HCT116 (cell line): ENCODE measurements around the gene HAGH. TPM values are rescaled to one million over a fixed set of nuclear protein-coding genes. Genes with fewer than 3 reads are reported as not detected.

ENCODE experiments used
- ATAC-seq: fragments of 200-7000 bp; cut with Tn5 transposase; 2 replicates; pipeline ENCODE4 v1.9.1; 2020; ENCODE audit warnings: mild to moderate bottlenecking, moderate library complexity
- BruUV-seq: library from RNA; stranded (reverse); fragments of 400-500 nt; replicated peaks from 2 replicates; lab custom pipeline; 2021; lab: Mats Ljungman, UMichigan
- CTCF ChIA-PET: fragments of 300-600 bp; sonication (Branson Sonifier 250); formaldehyde crosslinking; loops from one replicate; lab custom pipeline; 2021; ENCODE audit warnings: antibody characterized with exemption; lab: Charles Lee
- POLR2A ChIA-PET: fragments of 300-600, 350-600 bp; sonication (Branson Sonifier 250); formaldehyde crosslinking; loops from one replicate; lab custom pipeline; 2021; ENCODE audit warnings: antibody characterized with exemption; lab: Charles Lee
- RAD21 ChIA-PET, 2 experiments: fragments of 300-600 bp; sonication (Branson Sonifier 250); formaldehyde crosslinking; loops; one replicate each; lab custom pipeline; 2023; ENCODE audit warnings: low total read pairs in 2 of 2; ENCODE audit not compliant: uncharacterized antibody in 2 of 2, unreplicated experiment in 2 of 2, low non-redundant PET in 1 of 2; lab: Charles Lee
- DNase-seq: peaks from one replicate; pipeline ENCODE4 v3.0.0-alpha.2; 2010; ENCODE audit warnings: low read depth, low spot score
- H2AFZ ChIP-seq: fragments of 200-600 bp; shearing (Covaris generic), sonication (generic); 2 replicates; pipeline ENCODE4 v1.6.1; 2017; ENCODE audit warnings: low read depth, mixed run types, mixed read lengths, antibody characterized with exemption, low read length; ENCODE audit not compliant: poor library complexity, severe bottlenecking
- H3K27ac ChIP-seq: 2 replicates; pipeline ENCODE4 v1.5.1; 2012; ENCODE audit warnings: low read depth, low read length
- H3K27me3 ChIP-seq: fragments of 200-600 bp; sonication (generic); 2 replicates; pipeline ENCODE4 v1.6.1; 2016; ENCODE audit warnings: mixed run types, low read length, mixed read lengths; ENCODE audit not compliant: insufficient read depth
- H3K36me3 ChIP-seq, 2 experiments: fragments of 200-500 bp in 1 of 2; fragments of 200-600 bp in 1 of 2; sonication (Bioruptor generic) in 1 of 2; sonication (generic) in 1 of 2; 2 replicates each; pipeline versions ENCODE4 v1.5.1 to v1.6.1; 2014 to 2016; ENCODE audit warnings: low read length in 2 of 2, inconsistent platforms in 1 of 2, mixed read lengths in 1 of 2, mixed run types in 1 of 2; ENCODE audit not compliant: insufficient read depth in 2 of 2, control insufficient read depth in 1 of 2
- H3K4me1 ChIP-seq, 2 experiments: fragments of 200-600 bp in 1 of 2; sonication (generic) in 1 of 2; 2 replicates each; pipeline versions ENCODE4 v1.5.1 to v1.6.1; 2012 to 2017; ENCODE audit warnings: low read length in 2 of 2, inconsistent platforms in 1 of 2, mild to moderate bottlenecking in 1 of 2, mixed read lengths in 1 of 2, mixed run types in 1 of 2, moderate library complexity in 1 of 2; ENCODE audit not compliant: insufficient read depth in 2 of 2, control insufficient read depth in 1 of 2
- H3K4me2 ChIP-seq: fragments of 200-600 bp; sonication (generic); 2 replicates; pipeline ENCODE4 v1.6.1; 2017; ENCODE audit warnings: mixed run types, low read length, mixed read lengths
- H3K4me3 ChIP-seq, 2 experiments: fragments of 200-600 bp in 1 of 2; sonication (generic) in 1 of 2; replicated peaks in 1 of 2; 2 replicates each; pipeline ENCODE4 v1.5.1; 2011 to 2016; ENCODE audit warnings: low read length in 2 of 2, control low read depth in 1 of 2, low read depth in 1 of 2, mild to moderate bottlenecking in 1 of 2, mixed read lengths in 1 of 2, mixed run types in 1 of 2
- H3K79me2 ChIP-seq: fragments of 200-600 bp; sonication (generic); 2 replicates; pipeline ENCODE4 v1.6.1; 2017; ENCODE audit warnings: mild to moderate bottlenecking, mixed run types, low read length, moderate library complexity, mixed read lengths; ENCODE audit not compliant: insufficient read depth
- H3K9ac ChIP-seq: fragments of 200-600 bp; sonication (generic); 2 replicates; pipeline ENCODE4 v1.6.1; 2016; ENCODE audit warnings: low read length, mixed read lengths
- H3K9me2 ChIP-seq: fragments of 200-600 bp; sonication (generic), shearing (Covaris generic); 2 replicates; pipeline ENCODE4 v1.6.1; 2017; ENCODE audit warnings: mixed run types, mild to moderate bottlenecking, moderate library complexity; ENCODE audit not compliant: insufficient read depth
- H3K9me3 ChIP-seq, 2 experiments: fragments of 200-500 bp in 1 of 2; fragments of 200-600 bp in 1 of 2; sonication (Bioruptor generic) in 1 of 2; sonication (generic) in 1 of 2; 2 replicates each; pipeline ENCODE4 v1.6.1; 2014 to 2017; ENCODE audit warnings: low read length in 2 of 2, mixed read lengths in 2 of 2, inconsistent platforms in 1 of 2, low read depth in 1 of 2, mild to moderate bottlenecking in 1 of 2, mixed run types in 1 of 2, moderate library complexity in 1 of 2; ENCODE audit not compliant: control insufficient read depth in 1 of 2, insufficient read depth in 1 of 2
- H4K20me1 ChIP-seq: fragments of 200-600 bp; sonication (generic), shearing (Covaris generic); 2 replicates; pipeline ENCODE4 v1.6.1; 2017; ENCODE audit warnings: mixed run types, mild to moderate bottlenecking, moderate library complexity; ENCODE audit not compliant: insufficient read depth
- CEBPB ChIP-seq: IDR thresholded peaks from 2 replicates; pipeline ENCODE4 v1.6.1; 2012; ENCODE audit warnings: low read depth
- ELF1 ChIP-seq: IDR thresholded peaks from 2 replicates; pipeline ENCODE4 v1.6.1; 2012; ENCODE audit warnings: low read depth, borderline replicate concordance
- EZH2phosphoT487 ChIP-seq: fragments of 200-600 bp; IDR thresholded peaks from 2 replicates; pipeline ENCODE4 v1.6.1; 2018; ENCODE audit warnings: antibody characterized with exemption, borderline replicate concordance
- FOSL1 ChIP-seq: IDR thresholded peaks from 2 replicates; pipeline ENCODE4 v1.6.1; 2012; ENCODE audit warnings: low read depth
- JUND ChIP-seq: IDR thresholded peaks from 2 replicates; pipeline ENCODE4 v1.6.1; 2012
- SRF ChIP-seq: IDR thresholded peaks from 2 replicates; pipeline ENCODE4 v1.6.1; 2012; ENCODE audit warnings: low read depth
- intact Hi-C: fragments of 100-400 bp; cut with micrococcal nuclease; formaldehyde crosslinking; loops from 2 replicates; pipeline ENCODE4 v1.10.0; 2022
- total RNA-seq: library from RNA; stranded (reverse); gene quantifications from one replicate; pipeline ENCODE4 v1.2.1, GENCODE V29; 2021; ENCODE audit not compliant: unreplicated experiment
- TF ChIP-seq, protein P1 (sequence below), 3 experiments: fragments of 200-600 bp in 1 of 3; sonication (generic) in 1 of 3; IDR thresholded peaks in 2 of 3; conservative IDR thresholded peaks in 1 of 3; 2 replicates each; pipeline ENCODE4 v1.5.1; 2012 to 2017; ENCODE audit warnings: low read depth in 2 of 3, low read length in 2 of 3, antibody characterized with exemption in 1 of 3, borderline replicate concordance in 1 of 3, control low read depth in 1 of 3, mild to moderate bottlenecking in 1 of 3, mixed read lengths in 1 of 3, mixed run types in 1 of 3, moderate library complexity in 1 of 3; ENCODE audit not compliant: insufficient read depth in 1 of 3
- TF ChIP-seq, protein P2 (sequence below): IDR thresholded peaks from 2 replicates; pipeline ENCODE4 v1.6.1; 2012

Gene HAGH
- total RNA-seq, 1 experiment from 2014 or later: 39.1 TPM

DNA sequence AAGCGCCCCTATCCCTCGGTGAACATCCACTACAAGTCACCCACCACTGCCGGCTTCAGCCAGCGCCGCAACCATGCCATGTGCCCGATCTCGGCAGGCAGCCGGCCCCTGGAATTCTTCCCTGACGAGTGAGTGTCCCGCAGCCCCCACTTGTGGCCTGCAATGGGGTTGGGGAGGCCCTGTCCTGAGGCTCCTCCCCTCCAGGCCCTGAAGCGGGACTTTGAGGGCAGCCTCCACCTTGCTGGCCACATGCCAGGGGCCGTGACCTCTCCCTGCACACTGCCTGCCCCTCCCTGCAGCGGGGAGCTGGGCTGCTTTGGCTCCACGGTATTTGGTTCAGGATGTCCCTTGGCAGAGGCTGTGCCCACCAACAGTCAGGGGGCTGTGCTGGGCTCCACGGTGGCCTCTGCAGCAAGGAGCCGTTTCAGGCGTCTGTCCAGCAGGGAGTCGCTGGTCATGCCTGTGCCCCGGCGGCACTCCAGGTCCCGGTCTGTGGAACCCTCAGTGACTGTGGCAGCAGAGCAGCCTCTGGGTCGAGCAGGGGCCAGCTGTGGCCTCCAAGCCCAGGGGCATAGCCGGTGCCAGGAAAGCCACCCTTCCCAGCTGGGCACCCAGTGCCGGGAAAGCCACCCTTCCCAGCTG is 63.6 kb downstream of the HAGH start:
- Histone ChIP-seq H3K9me3 (no peaks in the 10 kb centered on the region), H3K27ac (peak overlapping the region; percentile 43; the same call in 1 of the 2 replicates), H3K4me2 (no peak overlapping the region), H3K4me3 (no peak overlapping the region), H3K27me3 (no peaks in the 10 kb centered on the region), H3K4me1 (peaks cover 8 to 15% of the 10 kb centered on the region in 2 experiments; a peak in 3 of 4 replicates), H3K9me2 (no peaks in the 10 kb centered on the region), H4K20me1 (no peaks in the 10 kb centered on the region), H3K79me2 (no peaks in the 10 kb centered on the region), H2AFZ (no peak overlapping the region), H3K36me3 (peaks cover 5 to 13% of the 10 kb centered on the region in 2 experiments; a peak in 2 of 4 replicates), H3K9ac (no peak overlapping the region)
- ChIA-PET POLR2A (no interaction called here), RAD21 (no interaction called here), CTCF (no interaction called here)
- no TSS peak for BruUV-seq
- TF ChIP-seq EZH2phosphoT487 (no peak), JUND (no peak), FOSL1 (no peak), CEBPB (no peak), ELF1 (no peak), SRF (no peak)
- TF ChIP-seq, protein P1, sequence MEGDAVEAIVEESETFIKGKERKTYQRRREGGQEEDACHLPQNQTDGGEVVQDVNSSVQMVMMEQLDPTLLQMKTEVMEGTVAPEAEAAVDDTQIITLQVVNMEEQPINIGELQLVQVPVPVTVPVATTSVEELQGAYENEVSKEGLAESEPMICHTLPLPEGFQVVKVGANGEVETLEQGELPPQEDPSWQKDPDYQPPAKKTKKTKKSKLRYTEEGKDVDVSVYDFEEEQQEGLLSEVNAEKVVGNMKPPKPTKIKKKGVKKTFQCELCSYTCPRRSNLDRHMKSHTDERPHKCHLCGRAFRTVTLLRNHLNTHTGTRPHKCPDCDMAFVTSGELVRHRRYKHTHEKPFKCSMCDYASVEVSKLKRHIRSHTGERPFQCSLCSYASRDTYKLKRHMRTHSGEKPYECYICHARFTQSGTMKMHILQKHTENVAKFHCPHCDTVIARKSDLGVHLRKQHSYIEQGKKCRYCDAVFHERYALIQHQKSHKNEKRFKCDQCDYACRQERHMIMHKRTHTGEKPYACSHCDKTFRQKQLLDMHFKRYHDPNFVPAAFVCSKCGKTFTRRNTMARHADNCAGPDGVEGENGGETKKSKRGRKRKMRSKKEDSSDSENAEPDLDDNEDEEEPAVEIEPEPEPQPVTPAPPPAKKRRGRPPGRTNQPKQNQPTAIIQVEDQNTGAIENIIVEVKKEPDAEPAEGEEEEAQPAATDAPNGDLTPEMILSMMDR (IDR thresholded peaks at IDR 0.05 in 2 of 3, conservative IDR thresholded peaks at IDR 0.05 in 1 of 3; ENCODE audit: borderline replicate concordance in 1 of 3, insufficient read depth in 1 of 3, low read depth in 2 of 3, low read length in 2 of 3): no peak
- TF ChIP-seq, protein P2, sequence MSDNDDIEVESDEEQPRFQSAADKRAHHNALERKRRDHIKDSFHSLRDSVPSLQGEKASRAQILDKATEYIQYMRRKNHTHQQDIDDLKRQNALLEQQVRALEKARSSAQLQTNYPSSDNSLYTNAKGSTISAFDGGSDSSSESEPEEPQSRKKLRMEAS: no peak
- DNase-seq (no peak), ATAC-seq (peak; percentile 8)
- intact Hi-C loops: no loop called here
